NK-92 treated with Interleukin-12 subunit alpha and Interleukin-12 subunit beta, amount 100 ng/mL, for 24 hours (cell line): ENCODE data around the gene TFPI.

Experiments
- DNase-seq: peaks from one replicate; lab custom pipeline; 2025; lab: John Stamatoyannopoulos, UW

TFPI gene

DNA sequence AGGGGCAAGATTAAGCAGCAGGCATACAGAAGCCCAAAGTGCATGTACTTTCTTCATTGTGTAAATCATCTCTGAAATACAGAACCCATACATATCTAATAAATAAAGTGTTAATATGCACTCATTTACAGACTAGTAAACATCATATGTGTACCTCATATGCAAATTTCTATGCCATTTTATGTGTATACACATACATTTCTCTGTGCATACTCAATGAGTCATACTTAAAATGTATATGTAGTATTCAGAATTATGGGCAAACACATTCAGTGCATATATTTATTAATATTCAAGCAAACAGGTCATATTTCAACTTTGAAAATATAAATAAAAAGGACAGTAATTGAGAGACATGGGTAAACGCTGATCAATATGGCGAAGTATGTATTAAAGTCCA, 50.5 kb downstream of the TFPI start:
- no peak for DNase-seq

DNA sequence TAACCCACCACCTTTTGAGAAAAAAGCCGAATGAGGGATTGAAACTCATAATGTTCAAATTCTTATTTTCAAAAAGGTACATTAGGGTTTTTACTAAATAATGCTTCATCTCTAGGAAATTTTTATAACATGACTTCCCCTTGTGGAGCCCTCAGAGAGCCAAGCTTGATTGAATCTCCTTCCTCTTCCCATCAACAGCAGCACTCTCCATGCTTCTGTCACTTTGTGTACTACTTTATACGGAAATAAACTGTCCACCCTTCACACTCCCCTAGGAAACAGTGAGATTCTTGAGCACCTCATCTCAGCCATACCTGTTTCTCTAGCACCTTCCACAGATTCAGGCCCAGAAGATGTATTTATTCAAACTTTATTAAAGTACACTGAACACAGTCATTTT, 51.8 kb downstream of the TFPI start:
- no peak for DNase-seq

GRCh38 chr2:187500585-187501359, 53.5 kb downstream of the TFPI start:
- DNase-seq: no peak

- DNase-seq: no peak
Observed at GRCh38 chr2:187499941-187500532, 54.2 kb downstream of the TFPI start.

GRCh38 chr2:187497858-187498463, 56.3 kb downstream of the TFPI start:
- no peak for DNase-seq

GRCh38 chr2:187497140-187497539, 57.1 kb downstream of the TFPI start:
- no peak for DNase-seq

DNA sequence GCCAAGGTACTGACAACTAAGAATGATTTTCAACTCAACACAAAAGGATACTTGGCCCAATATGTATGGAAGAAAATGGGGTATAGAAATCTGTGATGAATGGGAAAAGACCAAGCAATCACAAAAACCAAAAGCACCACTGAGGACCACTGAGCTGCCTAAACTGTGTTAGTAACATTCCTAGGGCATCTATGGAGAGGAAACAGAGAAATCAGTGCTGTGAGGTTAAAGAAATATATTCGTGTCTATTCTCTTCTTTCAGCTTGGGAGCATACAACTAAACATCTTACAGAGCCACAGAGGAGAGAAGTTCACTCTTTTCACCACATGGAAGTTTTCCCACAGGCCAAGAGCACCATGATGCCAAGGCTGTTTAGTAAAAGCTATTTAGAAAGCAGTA, 58.9 kb downstream of the TFPI start:
- DNase-seq: no peak

DNA sequence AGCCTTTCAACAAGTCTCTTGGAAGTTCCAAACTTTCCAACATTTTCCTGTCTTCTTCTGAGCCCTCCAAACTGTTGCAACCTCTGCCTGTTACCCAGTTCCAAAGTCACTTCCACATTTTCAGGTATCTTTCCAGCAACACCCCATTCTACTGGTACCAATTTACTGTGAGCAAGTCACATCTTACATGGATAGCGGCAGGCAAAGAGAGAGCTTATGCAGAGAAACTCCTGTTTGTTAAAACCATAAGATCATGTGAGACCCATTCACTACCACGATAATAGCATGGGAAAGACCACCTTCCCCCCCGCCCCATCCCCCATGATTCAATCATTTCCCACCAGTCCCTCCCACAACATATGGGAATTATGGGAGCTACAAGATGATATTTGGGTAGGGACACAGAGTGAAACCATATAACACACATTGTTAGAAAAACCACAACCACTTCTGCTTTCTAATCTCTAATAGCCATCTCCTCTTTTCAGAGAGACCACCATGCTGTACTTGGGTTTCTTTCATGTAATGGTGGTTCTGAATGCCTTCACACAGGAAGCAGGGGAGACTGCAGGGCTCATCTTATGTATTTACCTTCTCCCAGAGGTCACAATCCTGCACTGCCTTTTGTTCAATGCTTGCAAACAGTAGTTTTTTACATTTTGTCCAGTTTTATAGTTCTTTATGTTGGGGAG, 60.2 kb downstream of the TFPI start:
- no peak for DNase-seq

- no peak for DNase-seq
Observed at GRCh38 chr2:187493180-187493579, 61.1 kb downstream of the TFPI start.

GRCh38 chr2:187486241-187486640, 68.0 kb downstream of the TFPI start:
- no peak for DNase-seq

- DNase-seq: no peak
Observed at GRCh38 chr2:187485523-187485922, 68.7 kb downstream of the TFPI start.

DNA sequence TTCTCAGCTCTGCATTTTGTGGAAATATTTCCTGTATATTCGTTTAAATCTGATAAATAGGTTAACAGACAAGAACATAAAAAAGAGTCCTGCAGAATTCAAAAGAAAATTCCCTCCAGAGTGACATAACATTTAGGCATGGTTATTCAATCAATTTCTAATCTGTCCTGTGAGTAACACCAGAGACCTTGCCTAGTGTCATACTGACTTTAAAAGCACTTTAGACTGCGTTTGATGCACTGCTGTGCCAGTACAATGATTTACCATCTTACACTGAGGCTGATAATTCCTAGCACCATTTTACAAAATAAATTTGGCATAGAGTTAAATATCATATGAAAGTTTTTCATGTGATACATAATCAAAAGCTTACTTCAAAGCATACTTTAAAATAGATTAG, 70.7 kb downstream of the TFPI start:
- DNase-seq: no peak

DNA sequence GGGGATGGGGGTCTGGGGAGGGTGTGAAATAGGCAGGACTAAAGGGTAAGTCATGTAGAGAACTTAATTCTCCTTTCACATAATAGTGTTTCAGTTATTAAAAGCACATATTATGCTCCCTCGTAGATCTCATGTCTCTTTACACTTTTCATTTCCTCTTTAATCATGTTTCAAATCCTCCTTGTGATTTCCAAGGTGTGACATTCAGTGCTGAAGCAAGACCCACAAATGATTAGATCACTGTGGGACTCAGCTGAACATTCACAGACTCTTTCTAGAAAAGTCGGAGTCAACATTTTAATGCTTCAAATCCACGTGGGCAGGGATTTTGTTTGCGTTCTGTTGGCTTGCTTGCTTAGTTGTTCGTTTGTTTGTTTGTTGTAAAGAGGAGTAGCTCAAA, 71.4 kb downstream of the TFPI start:
- DNase-seq: no peak

DNA sequence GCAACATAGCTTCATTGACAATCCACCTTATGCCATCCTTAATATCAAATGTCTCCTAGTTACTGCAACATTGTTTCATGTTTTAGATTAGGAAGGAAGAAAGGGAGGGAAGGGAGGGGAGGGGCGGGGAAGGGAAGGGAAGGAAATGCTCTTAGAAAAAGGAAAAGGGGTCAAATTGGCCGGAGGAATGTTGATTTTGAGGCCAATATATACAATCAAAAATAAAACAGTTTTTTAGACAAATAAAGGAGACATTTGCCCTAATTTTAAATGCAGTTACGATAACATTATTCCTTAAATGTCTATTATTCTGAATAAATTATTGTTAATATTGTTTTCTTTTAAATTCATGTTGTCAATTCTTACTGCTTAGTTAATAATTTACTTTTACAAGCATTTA, 72.7 kb downstream of the TFPI start:
- no peak for DNase-seq

DNA sequence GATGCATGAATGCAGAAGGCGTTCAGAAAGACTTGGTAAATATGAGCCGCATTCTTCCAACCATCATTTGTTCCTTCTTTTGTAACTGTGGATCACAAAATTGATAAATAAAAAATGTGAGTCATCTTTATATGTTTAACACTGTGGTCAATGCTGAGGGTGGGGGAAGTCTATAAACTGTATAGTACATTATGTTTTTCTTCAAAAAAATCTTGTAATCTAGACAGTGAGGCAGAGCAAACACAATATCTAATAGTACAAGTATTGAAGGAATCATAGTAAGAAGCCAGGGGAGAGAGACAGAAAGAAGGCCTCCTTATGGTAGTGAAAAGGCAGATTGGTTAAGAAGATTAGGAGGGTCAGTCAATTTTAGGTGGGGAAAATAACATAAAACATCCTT, 75.5 kb downstream of the TFPI start:
- DNase-seq: no peak

GRCh38 chr2:187477051-187477450, 77.2 kb downstream of the TFPI start:
- DNase-seq: no peak

DNA sequence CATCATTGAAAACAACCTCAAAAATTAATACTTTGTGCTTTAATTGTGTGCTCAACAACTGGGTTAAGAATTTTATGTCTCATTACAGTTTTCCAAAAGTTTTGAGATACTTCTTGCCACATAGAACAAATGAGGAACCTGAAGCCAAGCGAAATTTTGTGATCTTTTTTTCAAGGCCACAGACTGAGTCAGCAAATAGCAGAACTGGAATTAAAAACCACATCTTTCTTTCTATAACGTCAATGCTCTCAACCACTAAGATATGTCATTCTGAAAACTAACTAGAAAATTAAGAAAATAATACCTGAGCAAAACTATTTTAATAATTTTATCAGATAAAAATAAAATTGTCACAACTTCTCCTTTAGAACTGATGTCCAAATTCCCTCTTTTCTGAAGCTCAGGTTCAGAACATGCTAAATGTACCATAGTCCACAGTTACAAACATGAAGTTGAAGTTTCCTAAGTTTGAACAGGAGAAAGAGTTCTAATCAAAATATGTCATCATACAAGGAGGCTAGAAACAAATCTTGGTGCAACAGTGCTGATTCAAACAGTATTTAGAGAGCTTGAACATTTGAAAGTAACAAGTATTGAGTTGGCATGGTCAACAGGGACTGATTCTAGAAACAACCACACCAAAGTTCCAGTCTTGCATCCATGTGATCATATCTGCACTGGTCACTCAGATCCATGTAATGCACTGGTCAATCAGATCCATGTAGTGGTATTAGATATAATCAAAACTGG, 78.6 kb downstream of the TFPI start:
- no peak for DNase-seq

DNA sequence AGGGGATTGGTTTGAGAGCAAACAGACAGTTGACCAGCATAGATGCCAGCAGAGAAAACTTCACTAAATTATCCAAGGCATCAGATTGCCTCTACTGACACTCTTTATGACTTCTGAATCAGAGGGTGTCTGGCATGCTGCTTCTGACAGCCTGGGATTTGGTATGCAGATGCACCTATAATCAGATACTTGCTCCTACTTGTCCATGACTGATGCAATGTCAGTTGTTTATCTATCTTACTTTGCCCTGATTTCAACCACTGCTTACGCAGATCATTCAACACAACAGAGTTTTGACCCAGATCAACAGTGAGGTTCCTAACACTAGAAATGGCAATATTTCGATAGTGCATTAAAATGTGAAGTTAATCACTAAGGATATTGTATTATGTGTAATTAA, 83.5 kb downstream of the TFPI start:
- DNase-seq: no peak

DNA sequence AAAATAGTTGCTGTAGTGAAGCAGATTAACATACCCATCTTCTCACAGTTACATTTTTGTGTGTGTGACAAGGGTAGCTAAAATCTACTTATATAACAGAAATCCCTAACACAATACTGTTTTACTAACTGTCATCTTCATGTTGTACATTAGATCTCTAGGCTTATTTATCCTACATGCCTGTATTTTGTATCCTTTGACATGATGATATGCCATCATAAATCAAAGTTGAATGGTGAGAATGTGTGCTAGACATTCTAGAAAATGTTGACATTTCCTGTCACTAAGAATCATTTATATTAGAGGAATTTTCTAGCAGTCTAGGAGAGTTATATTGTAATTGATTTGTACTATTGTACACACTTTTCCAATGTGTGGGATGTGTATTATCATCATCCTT, 84.7 kb downstream of the TFPI start:
- no peak for DNase-seq

DNA sequence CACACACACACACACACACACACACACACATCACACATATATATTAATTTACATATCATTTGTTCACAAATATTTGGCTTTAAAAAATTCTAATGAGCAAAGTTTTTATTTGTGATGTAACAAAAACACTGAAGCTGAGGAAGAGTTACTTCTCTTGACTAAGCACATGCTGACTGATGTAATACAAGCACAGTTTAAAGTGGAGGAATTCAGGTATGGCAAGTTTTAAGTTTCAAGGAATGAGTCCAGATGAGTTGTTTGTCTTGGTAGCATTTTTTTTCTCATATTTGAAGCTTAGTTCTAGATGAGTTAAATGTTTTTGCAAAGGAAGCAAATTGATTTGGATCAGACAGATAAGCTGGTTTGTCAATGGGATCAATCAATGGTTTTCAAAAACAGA, 86.0 kb downstream of the TFPI start:
- no peak for DNase-seq

DNA sequence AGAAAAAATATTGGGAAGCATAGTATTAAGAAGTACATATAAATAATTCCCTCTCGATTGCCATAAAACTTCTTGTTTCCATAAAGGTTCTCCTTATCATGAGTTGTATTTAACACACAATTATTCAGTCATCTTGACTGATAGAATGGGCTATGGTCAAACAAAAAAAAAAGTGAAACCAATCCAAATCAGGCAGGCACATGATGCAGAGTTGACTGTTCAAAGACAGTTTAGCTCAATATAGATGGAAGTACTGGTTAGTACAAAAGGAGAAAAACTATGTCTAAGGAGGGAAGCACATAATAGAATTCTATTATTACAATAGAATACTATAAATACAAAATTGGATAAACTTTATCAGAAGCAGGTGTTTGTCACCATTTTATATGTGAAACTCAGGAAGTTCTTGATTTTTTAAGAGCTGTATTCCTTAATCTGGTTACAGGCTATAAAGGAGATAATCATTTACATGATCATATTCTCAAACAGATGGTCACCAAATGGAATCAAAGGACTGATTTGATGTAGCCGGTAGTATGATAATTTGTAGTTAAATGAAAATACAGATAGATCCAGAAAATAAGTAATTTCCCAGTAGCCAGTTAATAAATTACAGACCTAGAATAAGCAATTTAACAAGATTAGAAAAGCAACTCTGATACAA, 88.0 kb downstream of the TFPI start:
- no peak for DNase-seq

- no peak for DNase-seq
Observed at GRCh38 chr2:187462839-187463238, 91.4 kb downstream of the TFPI start.
